HepG2 (cell line): Measurements from ENCODE around the gene C5orf24. TPM values are rescaled to one million over a fixed set of nuclear protein-coding genes. Genes with fewer than 3 reads are reported as not detected.

Experiments
- polyA plus RNA-seq, 8 experiments: library from polyadenylated mRNA; depleted of rRNA in 3 of 8; stranded (reverse) in 7 of 8; unstranded in 1 of 8; fragments of >200 nt; fragmentation: Illumina TruSeq in 4 of 8; extraction: Trizol in 4 of 8; gene quantifications; 2 replicates each; pipeline versions ENCODE4 v1.2.1 to v1.2.3, GENCODE V29; 2011 to 2016; ENCODE audit warnings: low read depth in 4 of 8, missing spikeins in 1 of 8, mixed read lengths in 1 of 8; ENCODE audit not compliant: insufficient read depth in 1 of 8
- total RNA-seq, 5 experiments: library from RNA; depleted of rRNA; stranded (reverse); fragments of >200 nt; fragmentation: Illumina TruSeq; extraction: Trizol; gene quantifications; 2 replicates each; pipeline ENCODE4 v1.2.3, GENCODE V29; 2016; ENCODE audit warnings: low read depth in 1 of 5
- TF ChIP-seq, protein P1 (sequence below): sonication (generic); formaldehyde crosslinking; IDR thresholded peaks from one replicate; pipeline ENCODE4 v1.5.1; 2020; ENCODE audit warnings: mild to moderate bottlenecking, missing genetic modification reagents; ENCODE audit errors: not compliant biosample characterization
- TF ChIP-seq, protein P2 (sequence below): sonication (generic); formaldehyde crosslinking; IDR thresholded peaks from 2 replicates; pipeline ENCODE4 v1.5.1; 2020; ENCODE audit warnings: missing genetic modification reagents, mild to moderate bottlenecking, borderline replicate concordance

The C5orf24 gene
- total and polyA plus RNA-seq, 2 of the 13 experiments (the other 11 are each of a cell fraction or from before 2014, with no cell fraction given), result 34.6 to 41.5 TPM

DNA sequence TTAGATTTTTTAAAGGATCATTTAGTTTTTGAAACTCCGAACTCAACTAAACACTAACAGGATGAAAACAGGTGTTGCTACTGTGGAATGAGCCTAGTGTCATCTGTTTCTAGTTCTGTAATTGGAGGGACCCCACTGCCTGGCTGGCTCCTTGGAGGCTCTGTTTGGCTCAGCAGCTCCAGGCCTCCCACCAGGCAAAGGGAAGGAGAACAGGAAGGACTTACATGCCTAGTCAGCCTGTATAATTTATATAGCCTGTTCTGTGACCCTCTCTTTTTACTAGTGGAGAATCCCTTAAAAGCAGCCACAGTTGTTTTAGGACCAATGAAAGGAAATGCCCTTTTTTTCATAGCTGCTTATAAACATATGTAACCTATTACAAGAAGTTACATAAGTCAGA, 21.1 kb upstream of the C5orf24 start (continued):
- TF ChIP-seq, protein P1, sequence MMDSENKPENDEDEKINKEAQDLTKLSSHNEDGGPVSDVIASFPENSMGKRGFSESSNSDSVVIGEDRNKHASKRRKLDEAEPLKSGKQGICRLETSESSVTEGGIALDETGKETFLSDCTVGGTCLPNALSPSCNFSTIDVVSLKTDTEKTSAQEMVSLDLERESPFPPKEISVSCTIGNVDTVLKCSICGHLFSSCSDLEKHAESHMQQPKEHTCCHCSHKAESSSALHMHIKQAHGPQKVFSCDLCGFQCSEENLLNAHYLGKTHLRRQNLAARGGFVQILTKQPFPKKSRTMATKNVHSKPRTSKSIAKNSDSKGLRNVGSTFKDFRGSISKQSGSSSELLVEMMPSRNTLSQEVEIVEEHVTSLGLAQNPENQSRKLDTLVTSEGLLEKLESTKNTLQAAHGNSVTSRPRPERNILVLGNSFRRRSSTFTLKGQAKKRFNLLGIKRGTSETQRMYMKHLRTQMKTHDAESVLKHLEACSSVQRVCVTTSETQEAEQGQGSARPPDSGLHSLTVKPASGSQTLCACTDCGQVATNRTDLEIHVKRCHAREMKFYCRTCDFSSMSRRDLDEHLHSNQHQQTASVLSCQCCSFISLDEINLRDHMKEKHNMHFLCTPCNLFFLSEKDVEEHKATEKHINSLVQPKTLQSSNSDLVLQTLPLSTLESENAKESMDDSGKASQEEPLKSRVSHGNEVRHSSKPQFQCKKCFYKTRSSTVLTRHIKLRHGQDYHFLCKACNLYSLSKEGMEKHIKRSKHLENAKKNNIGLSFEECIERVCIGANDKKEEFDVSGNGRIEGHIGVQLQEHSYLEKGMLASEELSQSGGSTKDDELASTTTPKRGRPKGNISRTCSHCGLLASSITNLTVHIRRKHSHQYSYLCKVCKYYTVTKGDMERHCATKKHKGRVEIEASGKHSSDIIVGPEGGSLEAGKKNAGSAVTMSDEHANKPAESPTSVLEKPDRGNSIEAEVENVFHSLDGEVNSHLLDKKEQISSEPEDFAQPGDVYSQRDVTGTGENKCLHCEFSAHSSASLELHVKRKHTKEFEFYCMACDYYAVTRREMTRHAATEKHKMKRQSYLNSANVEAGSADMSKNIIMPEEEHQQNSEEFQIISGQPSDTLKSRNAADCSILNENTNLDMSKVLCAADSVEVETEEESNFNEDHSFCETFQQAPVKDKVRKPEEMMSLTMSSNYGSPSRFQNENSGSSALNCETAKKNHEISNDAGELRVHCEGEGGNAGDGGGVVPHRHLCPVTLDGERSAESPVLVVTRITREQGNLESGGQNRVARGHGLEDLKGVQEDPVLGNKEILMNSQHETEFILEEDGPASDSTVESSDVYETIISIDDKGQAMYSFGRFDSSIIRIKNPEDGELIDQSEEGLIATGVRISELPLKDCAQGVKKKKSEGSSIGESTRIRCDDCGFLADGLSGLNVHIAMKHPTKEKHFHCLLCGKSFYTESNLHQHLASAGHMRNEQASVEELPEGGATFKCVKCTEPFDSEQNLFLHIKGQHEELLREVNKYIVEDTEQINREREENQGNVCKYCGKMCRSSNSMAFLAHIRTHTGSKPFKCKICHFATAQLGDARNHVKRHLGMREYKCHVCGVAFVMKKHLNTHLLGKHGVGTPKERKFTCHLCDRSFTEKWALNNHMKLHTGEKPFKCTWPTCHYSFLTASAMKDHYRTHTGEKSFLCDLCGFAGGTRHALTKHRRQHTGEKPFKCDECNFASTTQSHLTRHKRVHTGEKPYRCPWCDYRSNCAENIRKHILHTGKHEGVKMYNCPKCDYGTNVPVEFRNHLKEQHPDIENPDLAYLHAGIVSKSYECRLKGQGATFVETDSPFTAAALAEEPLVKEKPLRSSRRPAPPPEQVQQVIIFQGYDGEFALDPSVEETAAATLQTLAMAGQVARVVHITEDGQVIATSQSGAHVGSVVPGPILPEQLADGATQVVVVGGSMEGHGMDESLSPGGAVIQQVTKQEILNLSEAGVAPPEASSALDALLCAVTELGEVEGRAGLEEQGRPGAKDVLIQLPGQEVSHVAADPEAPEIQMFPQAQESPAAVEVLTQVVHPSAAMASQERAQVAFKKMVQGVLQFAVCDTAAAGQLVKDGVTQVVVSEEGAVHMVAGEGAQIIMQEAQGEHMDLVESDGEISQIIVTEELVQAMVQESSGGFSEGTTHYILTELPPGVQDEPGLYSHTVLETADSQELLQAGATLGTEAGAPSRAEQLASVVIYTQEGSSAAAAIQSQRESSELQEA, result no peak
- TF ChIP-seq, protein P2, sequence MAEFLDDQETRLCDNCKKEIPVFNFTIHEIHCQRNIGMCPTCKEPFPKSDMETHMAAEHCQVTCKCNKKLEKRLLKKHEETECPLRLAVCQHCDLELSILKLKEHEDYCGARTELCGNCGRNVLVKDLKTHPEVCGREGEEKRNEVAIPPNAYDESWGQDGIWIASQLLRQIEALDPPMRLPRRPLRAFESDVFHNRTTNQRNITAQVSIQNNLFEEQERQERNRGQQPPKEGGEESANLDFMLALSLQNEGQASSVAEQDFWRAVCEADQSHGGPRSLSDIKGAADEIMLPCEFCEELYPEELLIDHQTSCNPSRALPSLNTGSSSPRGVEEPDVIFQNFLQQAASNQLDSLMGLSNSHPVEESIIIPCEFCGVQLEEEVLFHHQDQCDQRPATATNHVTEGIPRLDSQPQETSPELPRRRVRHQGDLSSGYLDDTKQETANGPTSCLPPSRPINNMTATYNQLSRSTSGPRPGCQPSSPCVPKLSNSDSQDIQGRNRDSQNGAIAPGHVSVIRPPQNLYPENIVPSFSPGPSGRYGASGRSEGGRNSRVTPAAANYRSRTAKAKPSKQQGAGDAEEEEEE (CRISPR knock-in tag), result no peak
